Mononuclear cell (primary cell): ENCODE data around the gene CHST11. TPM values are rescaled to one million over a fixed set of nuclear protein-coding genes. Genes with fewer than 3 reads are reported as not detected.

ENCODE experiments used
- H3K27me3 ChIP-seq: 2 replicates; pipeline ENCODE4 v1.6.0; 2011; ENCODE audit warnings: low read length, control low read depth; ENCODE audit not compliant: insufficient read depth
- H3K4me1 ChIP-seq: 2 replicates; pipeline ENCODE4 v1.5.1; 2011; ENCODE audit warnings: mild to moderate bottlenecking, low read length, control low read depth; ENCODE audit not compliant: insufficient read depth
- H3K4me3 ChIP-seq: 2 replicates; pipeline ENCODE4 v1.5.1; 2011; ENCODE audit warnings: mild to moderate bottlenecking, low read length, moderate library complexity
- H3K9me3 ChIP-seq: 2 replicates; pipeline ENCODE4 v1.5.1; 2011; ENCODE audit warnings: low read depth, mild to moderate bottlenecking, control low read depth, low read length
- total RNA-seq: library from RNA; depleted of rRNA; stranded (reverse); fragments of >200 nt; gene quantifications from one replicate; pipeline ENCODE4 v1.2.3, GENCODE V29; 2012

CHST11 gene
- total RNA-seq, 1 donor = 83.7 TPM

DNA sequence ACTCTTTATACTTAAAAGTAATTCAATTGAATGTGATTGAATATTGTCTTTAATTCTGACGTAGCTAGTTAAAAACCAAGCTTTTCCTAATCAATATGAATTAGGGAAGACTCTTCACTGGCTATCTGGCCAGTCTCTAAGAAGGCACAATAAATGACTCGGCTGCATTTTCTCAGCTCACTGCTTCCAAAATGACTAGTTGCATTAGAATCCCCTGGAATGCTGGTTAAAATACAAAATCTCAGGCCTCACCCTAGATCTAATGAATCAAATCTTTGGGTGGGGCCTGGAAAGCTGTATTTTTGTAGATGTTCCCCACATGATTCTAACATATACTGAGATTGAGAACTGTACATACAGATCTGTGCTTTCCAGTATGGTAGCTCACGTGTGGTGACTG, 242.1 kb downstream of the CHST11 start:
- H3K27me3 ChIP-seq = no peaks in the 10 kb centered on the region
- H3K9me3 ChIP-seq = no peaks in the 10 kb centered on the region
- H3K4me3 ChIP-seq = no peak overlapping the region
- peaks cover 32% of the 10 kb centered on the region for H3K4me1 ChIP-seq

GRCh38 chr12:104699489-104700190, 242.9 kb downstream of the CHST11 start:
- Histone ChIP-seq H3K4me1 (peaks cover 25% of the 10 kb centered on the region), H3K9me3 (no peaks in the 10 kb centered on the region), H3K27me3 (no peaks in the 10 kb centered on the region), H3K4me3 (no peak overlapping the region)

GRCh38 chr12:104700324-104700723, 243.6 kb downstream of the CHST11 start:
- Histone ChIP-seq H3K9me3 (no peaks in the 10 kb centered on the region), H3K4me3 (no peak overlapping the region), H3K4me1 (peaks cover 18% of the 10 kb centered on the region)

GRCh38 chr12:104701301-104701700, 244.6 kb downstream of the CHST11 start:
- Histone ChIP-seq H3K4me3 (no peak overlapping the region), H3K9me3 (no peaks in the 10 kb centered on the region), H3K27me3 (no peaks in the 10 kb centered on the region), H3K4me1 (peaks cover 8% of the 10 kb centered on the region)

More at GRCh38 chr12:104700324-104700723, 243.6 kb downstream of the CHST11 start:
- no peaks in the 10 kb centered on the region for H3K27me3 ChIP-seq

DNA sequence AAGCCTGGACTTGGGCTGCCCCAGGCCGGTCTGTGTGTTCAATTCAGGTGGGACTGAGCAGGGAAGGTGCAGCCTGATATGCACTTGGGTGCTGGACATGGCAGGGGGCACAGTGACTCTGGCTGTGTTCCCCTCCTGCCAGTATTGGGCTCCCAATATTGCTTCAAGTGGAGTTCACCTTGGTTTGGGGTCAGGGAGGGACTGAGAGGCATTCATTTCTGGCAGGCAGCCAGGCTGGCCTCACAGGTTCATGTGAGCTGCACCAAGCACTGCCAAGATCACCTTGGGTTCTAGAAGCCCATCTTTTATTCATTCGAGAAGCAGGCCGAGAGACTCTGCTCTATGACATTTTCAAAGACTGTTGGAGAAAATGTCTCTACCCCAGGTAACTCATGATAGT, 245.0 kb downstream of the CHST11 start:
- Histone ChIP-seq H3K27me3 (no peaks in the 10 kb centered on the region), H3K4me3 (no peak overlapping the region), H3K9me3 (no peaks in the 10 kb centered on the region), H3K4me1 (peaks cover 10% of the 10 kb centered on the region)

DNA sequence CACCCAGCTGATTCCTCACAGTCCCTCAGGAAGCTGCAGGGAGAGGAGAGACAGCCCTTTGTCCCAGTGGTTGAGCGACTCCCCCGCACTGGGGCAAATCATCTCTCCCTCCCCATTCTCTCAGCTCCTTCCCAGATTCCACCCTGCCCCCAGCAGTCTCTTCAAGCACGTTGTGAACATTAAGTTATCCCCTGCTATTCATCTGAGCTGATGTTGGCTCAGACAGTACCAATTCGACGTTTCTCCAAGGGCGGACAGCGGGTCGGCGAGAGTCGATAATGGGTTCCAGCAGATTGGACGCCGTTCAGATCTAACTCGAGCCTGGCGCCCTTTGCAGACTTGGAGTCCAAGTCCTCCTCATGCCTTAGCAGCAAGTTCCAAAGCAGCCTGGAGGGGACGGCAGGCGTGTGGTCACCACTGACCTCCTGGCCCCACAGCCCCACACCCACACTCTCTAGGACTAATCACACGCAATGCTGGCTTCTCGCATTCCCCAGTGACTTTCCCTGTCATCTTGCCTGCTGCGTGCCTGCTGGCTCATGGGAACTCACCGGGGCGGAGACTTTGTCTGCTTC, 245.9 kb downstream of the CHST11 start:
- H3K4me3 ChIP-seq = no peak overlapping the region
- no peaks in the 10 kb centered on the region for H3K27me3 ChIP-seq
- H3K9me3 ChIP-seq = no peaks in the 10 kb centered on the region
- H3K4me1 ChIP-seq = peaks cover 10% of the 10 kb centered on the region

- H3K4me1 ChIP-seq = peaks cover 10% of the 10 kb centered on the region
- H3K27me3 ChIP-seq = no peaks in the 10 kb centered on the region
- H3K9me3 ChIP-seq = no peaks in the 10 kb centered on the region
- no peak overlapping the region for H3K4me3 ChIP-seq
These were observed 246.6 kb downstream of the CHST11 start for GRCh38 chr12:104703372-104703771.

- Histone ChIP-seq H3K9me3 (no peaks in the 10 kb centered on the region), H3K4me3 (no peak overlapping the region), H3K27me3 (no peaks in the 10 kb centered on the region), H3K4me1 (peaks cover 9% of the 10 kb centered on the region)
These were observed 247.6 kb downstream of the CHST11 start for GRCh38 chr12:104704224-104704779.

DNA sequence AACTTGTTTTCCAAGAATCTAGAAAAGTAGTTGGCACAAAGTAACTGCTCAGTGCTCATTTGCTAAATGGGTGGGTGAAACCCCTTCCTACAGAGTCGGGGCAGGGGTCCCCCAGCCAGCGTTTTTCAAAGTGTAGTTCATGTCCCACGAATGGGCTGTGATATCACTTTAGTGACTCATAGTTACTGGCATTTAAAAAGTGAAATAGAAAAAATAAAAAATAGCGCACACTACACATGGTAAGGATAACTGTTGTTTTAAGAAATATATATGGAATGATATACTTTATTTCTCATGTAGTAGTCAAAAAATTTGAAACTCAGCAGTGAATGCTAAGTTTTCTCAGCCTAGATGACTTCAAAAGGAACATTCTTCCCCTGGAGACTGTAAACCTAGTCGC, 250.4 kb downstream of the CHST11 start:
- H3K4me1 ChIP-seq = peaks cover 10% of the 10 kb centered on the region
- H3K27me3 ChIP-seq = no peaks in the 10 kb centered on the region
- no peaks in the 10 kb centered on the region for H3K9me3 ChIP-seq
- no peak overlapping the region for H3K4me3 ChIP-seq

DNA sequence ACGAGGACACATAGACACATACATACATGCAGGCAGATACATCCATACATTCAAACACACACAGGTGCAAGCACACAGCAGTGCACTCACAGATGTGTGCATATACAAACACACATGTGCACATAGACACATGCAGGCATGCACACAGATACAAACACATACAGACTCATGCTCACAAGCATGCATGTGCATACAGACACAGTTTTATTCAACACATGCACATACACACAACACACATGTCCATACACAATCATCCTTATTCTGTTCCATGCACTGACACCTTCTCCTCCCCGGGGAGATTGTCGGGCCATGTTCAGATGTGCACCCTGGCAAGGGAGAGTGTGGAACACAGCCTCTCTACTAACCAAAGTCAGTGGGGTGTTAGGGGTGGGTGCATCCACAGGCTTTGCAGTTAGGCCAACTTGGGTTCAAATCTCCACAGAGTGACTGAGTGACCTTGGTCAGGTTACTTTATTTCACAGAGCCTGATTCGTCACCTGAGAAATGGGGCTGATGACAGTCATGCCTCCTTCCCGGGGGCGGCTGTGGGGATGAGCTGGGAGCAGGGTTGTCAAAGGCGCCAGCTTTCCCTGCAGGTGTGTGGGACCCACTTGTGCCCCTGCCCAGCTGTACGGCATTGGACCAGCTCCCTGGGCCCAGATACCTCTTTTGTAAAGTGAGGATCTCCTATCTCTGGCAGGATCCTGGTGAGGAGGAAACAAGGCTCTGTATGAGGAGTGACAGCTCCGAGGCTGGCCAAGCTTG, 251.2 kb downstream of the CHST11 start:
- no peak overlapping the region for H3K4me3 ChIP-seq
- H3K4me1 ChIP-seq = peaks cover 10% of the 10 kb centered on the region
- H3K9me3 ChIP-seq = no peaks in the 10 kb centered on the region
- no peaks in the 10 kb centered on the region for H3K27me3 ChIP-seq

DNA sequence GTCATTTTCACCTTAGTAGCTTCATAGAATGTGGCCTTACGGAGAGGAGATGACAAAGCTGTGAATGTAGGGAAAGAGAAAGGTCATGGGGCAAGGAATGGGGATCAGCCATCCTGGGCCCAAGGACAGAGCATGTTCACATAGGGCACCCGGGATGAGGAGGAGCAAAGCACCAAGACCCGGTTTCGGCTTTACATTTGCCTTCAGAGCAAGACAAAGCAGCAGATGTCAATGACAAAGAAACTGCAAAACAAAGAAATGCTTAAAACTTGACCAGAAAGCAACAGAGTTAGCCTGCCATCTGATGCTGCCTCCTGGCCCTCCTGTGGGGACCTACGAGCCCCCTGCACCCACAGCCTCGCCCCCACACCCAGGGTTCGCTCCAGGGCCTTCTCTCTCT, 252.1 kb downstream of the CHST11 start:
- H3K9me3 ChIP-seq = no peaks in the 10 kb centered on the region
- no peaks in the 10 kb centered on the region for H3K27me3 ChIP-seq
- no peak overlapping the region for H3K4me3 ChIP-seq
- H3K4me1 ChIP-seq = peaks cover 10% of the 10 kb centered on the region

DNA sequence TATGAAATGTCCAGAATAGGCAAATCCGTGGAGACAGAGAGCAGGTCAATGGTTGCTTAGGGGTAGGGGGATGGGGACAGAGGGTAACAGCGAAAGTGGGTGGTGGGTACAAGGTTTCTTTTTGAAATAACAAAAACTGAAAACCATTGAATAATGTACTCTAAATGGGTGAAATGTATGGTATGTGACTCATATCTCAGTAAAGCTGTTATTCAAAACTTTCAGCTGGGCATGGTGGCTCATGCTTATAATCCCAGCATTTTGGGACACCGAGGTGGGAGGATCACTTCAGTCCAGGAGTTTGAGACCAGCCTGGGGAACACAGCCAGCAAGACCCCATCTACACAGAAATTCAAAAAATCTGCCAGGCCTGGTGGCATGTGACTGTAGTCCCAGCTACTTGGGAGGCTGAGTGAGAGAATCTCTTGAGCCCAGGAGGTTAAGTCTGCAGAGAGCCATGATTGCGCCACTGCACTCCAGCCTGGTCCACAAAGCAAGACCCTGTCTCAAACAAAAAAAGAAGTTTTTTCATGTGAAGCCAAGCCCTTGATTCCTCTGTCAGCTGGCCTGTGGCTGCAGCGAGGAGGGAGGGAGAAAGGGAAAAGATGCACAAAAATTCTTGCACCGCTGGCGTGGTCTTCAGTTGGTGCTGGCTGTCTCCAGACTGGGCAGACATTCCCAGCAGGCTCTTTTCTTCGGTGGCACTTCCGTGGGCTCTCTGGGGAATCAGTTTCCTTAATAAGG, 253.1 kb downstream of the CHST11 start:
- H3K4me3 ChIP-seq = no peak overlapping the region
- peaks cover 10% of the 10 kb centered on the region for H3K4me1 ChIP-seq
- H3K9me3 ChIP-seq = no peaks in the 10 kb centered on the region
- no peaks in the 10 kb centered on the region for H3K27me3 ChIP-seq

DNA sequence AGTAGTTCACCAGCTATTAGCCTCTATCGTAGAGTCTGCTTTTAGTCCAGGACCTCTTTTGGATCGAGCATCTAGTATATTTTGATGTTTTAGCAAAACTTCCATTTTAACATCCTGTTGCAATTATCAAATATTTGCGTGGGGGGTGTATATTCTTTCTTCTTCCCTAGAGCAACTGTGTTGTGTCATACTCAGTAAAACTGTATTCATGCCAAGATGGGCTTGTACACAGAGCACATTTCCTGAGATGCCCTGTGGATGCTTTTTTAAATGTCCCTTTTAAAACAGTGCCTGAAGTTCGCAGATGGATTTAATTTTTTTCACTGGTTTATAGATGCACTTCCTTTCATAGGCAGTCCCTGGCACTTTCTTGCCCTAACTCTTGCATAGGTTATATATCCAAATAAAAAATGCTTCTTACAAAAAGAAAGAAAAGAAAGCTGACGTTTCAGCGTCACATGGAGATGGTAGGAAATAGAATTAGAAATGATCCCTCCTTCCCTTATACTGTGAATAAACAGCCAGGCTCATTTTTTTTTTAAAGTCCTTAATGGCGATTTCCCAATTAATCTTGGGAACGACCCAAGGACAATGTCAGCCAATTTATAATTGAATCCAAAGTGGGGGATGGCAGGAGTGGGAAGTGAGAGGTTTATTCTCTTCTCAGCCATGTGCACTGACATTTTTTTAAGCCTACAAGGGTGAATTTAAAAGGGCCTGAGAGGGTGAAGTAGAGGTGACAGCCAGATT, 254.4 kb downstream of the CHST11 start:
- Histone ChIP-seq H3K4me1 (peaks cover 10% of the 10 kb centered on the region), H3K9me3 (no peaks in the 10 kb centered on the region), H3K4me3 (no peak overlapping the region), H3K27me3 (no peaks in the 10 kb centered on the region)

DNA sequence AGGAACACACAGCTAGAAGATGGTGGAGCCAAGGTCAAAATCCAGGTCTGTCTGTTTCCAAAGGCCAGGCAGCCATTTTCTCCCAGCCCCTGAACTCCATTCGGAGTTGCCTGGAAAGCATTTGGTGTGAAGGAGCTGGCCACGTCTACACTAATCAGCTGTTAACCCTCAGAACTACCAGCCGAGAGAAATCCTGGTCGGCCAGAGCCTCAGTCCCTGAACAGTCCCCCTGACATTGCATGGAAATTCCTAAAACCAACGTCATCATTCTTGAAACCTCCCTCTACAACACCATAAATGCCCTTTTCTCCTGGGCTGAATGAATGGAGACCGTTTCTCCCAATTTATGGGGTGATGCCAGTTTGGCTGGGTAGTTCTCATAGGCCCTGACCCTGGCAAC, 255.7 kb downstream of the CHST11 start:
- Histone ChIP-seq H3K4me3 (no peak overlapping the region), H3K27me3 (no peaks in the 10 kb centered on the region), H3K4me1 (peaks cover 6% of the 10 kb centered on the region), H3K9me3 (no peaks in the 10 kb centered on the region)
